Esophagus squamous epithelium (tissue), 4 donors: ENCODE data around the gene DMBX1.

ENCODE experiments used
- POLR2A ChIP-seq, 4 donors: fragments of 450-650 bp; IDR thresholded peaks; one replicate each; pipeline ENCODE4 v1.6.1; 2017; ENCODE audit warnings: antibody characterized with exemption in 4 of 4, mild to moderate bottlenecking in 4 of 4, moderate library complexity in 3 of 4
- TF ChIP-seq, protein P1 (sequence below), 6 experiments: fragments of 450-650 bp in 4 of 6; fragments of 200-600 bp in 2 of 6; sonication (generic) in 2 of 6; IDR thresholded peaks; one replicate each; pipeline ENCODE4 v1.5.1; 2016 to 2019; ENCODE audit warnings: antibody characterized with exemption in 6 of 6, mild to moderate bottlenecking in 4 of 6, moderate library complexity in 4 of 6

- TF ChIP-seq, protein P1, sequence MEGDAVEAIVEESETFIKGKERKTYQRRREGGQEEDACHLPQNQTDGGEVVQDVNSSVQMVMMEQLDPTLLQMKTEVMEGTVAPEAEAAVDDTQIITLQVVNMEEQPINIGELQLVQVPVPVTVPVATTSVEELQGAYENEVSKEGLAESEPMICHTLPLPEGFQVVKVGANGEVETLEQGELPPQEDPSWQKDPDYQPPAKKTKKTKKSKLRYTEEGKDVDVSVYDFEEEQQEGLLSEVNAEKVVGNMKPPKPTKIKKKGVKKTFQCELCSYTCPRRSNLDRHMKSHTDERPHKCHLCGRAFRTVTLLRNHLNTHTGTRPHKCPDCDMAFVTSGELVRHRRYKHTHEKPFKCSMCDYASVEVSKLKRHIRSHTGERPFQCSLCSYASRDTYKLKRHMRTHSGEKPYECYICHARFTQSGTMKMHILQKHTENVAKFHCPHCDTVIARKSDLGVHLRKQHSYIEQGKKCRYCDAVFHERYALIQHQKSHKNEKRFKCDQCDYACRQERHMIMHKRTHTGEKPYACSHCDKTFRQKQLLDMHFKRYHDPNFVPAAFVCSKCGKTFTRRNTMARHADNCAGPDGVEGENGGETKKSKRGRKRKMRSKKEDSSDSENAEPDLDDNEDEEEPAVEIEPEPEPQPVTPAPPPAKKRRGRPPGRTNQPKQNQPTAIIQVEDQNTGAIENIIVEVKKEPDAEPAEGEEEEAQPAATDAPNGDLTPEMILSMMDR (IDR thresholded peaks at IDR 0.05), result no peak
- no peak for TF ChIP-seq POLR2A (IDR thresholded peaks at IDR 0.05)
These were observed 19.8 kb upstream of the DMBX1 start for GRCh38 chr1:46469881-46470280.
